ENCODE measurements around the gene CTAGE9. TPM values are rescaled to one million over a fixed set of nuclear protein-coding genes. Genes with fewer than 3 reads are reported as not detected.

The CTAGE9 gene
- total and polyA plus RNA-seq, 2 donors (not counting 1 experiment from before 2014, with no cell fraction given) = not detected

GRCh38 chr6:131745476-131745875 is 34.7 kb upstream of the CTAGE9 start:
- no peaks in the 10 kb centered on the region for H3K9me3 Mint-ChIP-seq (ENCODE audit: insufficient read depth)
- DNase-seq (no peak), ATAC-seq (ENCODE audit: low read depth) (no peak)
- Histone ChIP-seq H3K4me3 (ENCODE audit: control extremely low read depth in 1 of 5, extremely low read depth in 1 of 5, insufficient read depth in 1 of 5, low read depth in 2 of 5, low read length in 4 of 5) (no peak overlapping the region), H3K9me3 (ENCODE audit: control extremely low read depth in 1 of 3, control insufficient read depth in 2 of 3, insufficient read depth in 1 of 3, low read length in 2 of 3) (no peaks in the 10 kb centered on the region), H3K9ac (ENCODE audit: low read length) (no peak overlapping the region), H3K27ac (ENCODE audit: low read length in 2 of 2) (no peak overlapping the region), H3K4me2 (replicated peaks; ENCODE audit: low read depth, low read length, poor library complexity, severe bottlenecking) (no peak overlapping the region), H4K20me1 (ENCODE audit: control insufficient read depth, insufficient read depth, low read length, poor library complexity, severe bottlenecking) (no peaks in the 10 kb centered on the region), H3K36me3 (replicated peaks in 1 of 2; ENCODE audit: control extremely low read depth in 1 of 2, control insufficient read depth in 1 of 2, extremely low read depth in 1 of 2, insufficient read depth in 2 of 2, low read length in 1 of 2) (no peaks in the 10 kb centered on the region), H2AFZ (ENCODE audit: insufficient read depth, low read depth, low read length, poor library complexity, severe bottlenecking) (no peak overlapping the region), H3K27me3 (replicated peaks in 1 of 4; ENCODE audit: control extremely low read depth in 1 of 4, control insufficient read depth in 3 of 4, insufficient read depth in 4 of 4, low read length in 3 of 4) (peaks cover 0 to 4% (median 0%) of the 10 kb centered on the region in 4 experiments), H3K4me1 (ENCODE audit: control insufficient read depth in 2 of 2, insufficient read depth in 2 of 2, low read length in 2 of 2) (peaks cover 3 to 4% of the 10 kb centered on the region in 2 donors), H3K79me2 (ENCODE audit: control insufficient read depth, insufficient read depth, low read length) (no peaks in the 10 kb centered on the region)
- 100% methylated on average over 1 of the region's 5 CpGs for WGBS (ENCODE audit: insufficient coverage)
- peaks cover 5% of the 10 kb centered on the region for H3K27me3 Mint-ChIP-seq
- H3K4me1 Mint-ChIP-seq = peaks cover 7% of the 10 kb centered on the region
- TF ChIP-seq EZH2 (IDR thresholded peaks at IDR 0.05; ENCODE audit: borderline replicate concordance, insufficient read depth, low read depth, low read length, poor library complexity, severe bottlenecking) = no peak
- no peak for TF ChIP-seq CTCF (IDR thresholded peaks at IDR 0.05)
- ChIA-PET POLR2A (no interaction called here), CTCF (no interaction called here)
- H3K27ac Mint-ChIP-seq = no peak overlapping the region
- intact Hi-C loops (cut with micrococcal nuclease) = no loop called here
- no peak overlapping the region for H3K4me3 Mint-ChIP-seq

- H3K27me3 ChIP-seq (replicated peaks in 1 of 4; ENCODE audit: control extremely low read depth in 1 of 4, control insufficient read depth in 3 of 4, insufficient read depth in 4 of 4, low read length in 3 of 4) = peaks cover 0 to 4% (median 0%) of the 10 kb centered on the region in 4 experiments
- DNase-seq (no peak), ATAC-seq (ENCODE audit: low read depth) (no peak)
- TF ChIP-seq EZH2 (IDR thresholded peaks at IDR 0.05; ENCODE audit: borderline replicate concordance, insufficient read depth, low read depth, low read length, poor library complexity, severe bottlenecking) (no peak), CTCF (IDR thresholded peaks at IDR 0.05) (no peak)
- no peaks in the 10 kb centered on the region for H3K79me2 ChIP-seq (ENCODE audit: control insufficient read depth, insufficient read depth, low read length)
- no peak overlapping the region for H3K4me2 ChIP-seq (replicated peaks; ENCODE audit: low read depth, low read length, poor library complexity, severe bottlenecking)
- H3K4me1 Mint-ChIP-seq = peaks cover 7% of the 10 kb centered on the region
- intact Hi-C loops (cut with micrococcal nuclease) = no loop called here
- no peaks in the 10 kb centered on the region for H3K9me3 Mint-ChIP-seq (ENCODE audit: insufficient read depth)
- no peaks in the 10 kb centered on the region for H3K9me3 ChIP-seq (ENCODE audit: control extremely low read depth in 1 of 3, control insufficient read depth in 2 of 3, insufficient read depth in 1 of 3, low read length in 2 of 3)
- 50% methylated on average over 3 of the region's 6 CpGs for WGBS (ENCODE audit: insufficient coverage)
- no peak overlapping the region for H3K27ac ChIP-seq (ENCODE audit: low read length in 2 of 2)
- H3K27me3 Mint-ChIP-seq = peaks cover 5% of the 10 kb centered on the region
- ChIA-PET POLR2A (no interaction called here), CTCF (no interaction called here)
- no peaks in the 10 kb centered on the region for H3K36me3 ChIP-seq (replicated peaks in 1 of 2; ENCODE audit: control extremely low read depth in 1 of 2, control insufficient read depth in 1 of 2, extremely low read depth in 1 of 2, insufficient read depth in 2 of 2, low read length in 1 of 2)
- peaks cover 3 to 4% of the 10 kb centered on the region in 2 donors for H3K4me1 ChIP-seq (ENCODE audit: control insufficient read depth in 2 of 2, insufficient read depth in 2 of 2, low read length in 2 of 2)
- H3K4me3 Mint-ChIP-seq = no peak overlapping the region
- H4K20me1 ChIP-seq (ENCODE audit: control insufficient read depth, insufficient read depth, low read length, poor library complexity, severe bottlenecking) = no peaks in the 10 kb centered on the region
- H3K9ac ChIP-seq (ENCODE audit: low read length) = no peak overlapping the region
- H2AFZ ChIP-seq (ENCODE audit: insufficient read depth, low read depth, low read length, poor library complexity, severe bottlenecking) = no peak overlapping the region
- H3K4me3 ChIP-seq (ENCODE audit: control extremely low read depth in 1 of 5, extremely low read depth in 1 of 5, insufficient read depth in 1 of 5, low read depth in 2 of 5, low read length in 4 of 5) = no peak overlapping the region
- H3K27ac Mint-ChIP-seq = no peak overlapping the region
Measured at GRCh38 chr6:131744432-131745287, 33.8 kb upstream of the CTAGE9 start.
